Fibroblast of pulmonary artery (primary cell): Measurements from ENCODE around the gene SPIRE1.
A peak's percentile ranks its signal among the peaks of the same experiment; 100 is the strongest.
"Not testable (repeated sequence)": the region's sequence is repeated elsewhere in the genome, so short reads cannot be mapped to it uniquely, and the experiment has no call there.

Experiments used
- DNase-seq: peaks from one replicate; pipeline ENCODE4 v3.0.0-alpha.2; 2010; ENCODE audit warnings: low read depth
- H3K4me3 ChIP-seq: replicated peaks from 2 replicates; pipeline ENCODE4 v1.5.1; 2011; ENCODE audit warnings: low read depth, mild to moderate bottlenecking, control low read depth, low read length, moderate library complexity
- TF ChIP-seq, protein P1 (sequence below): IDR thresholded peaks from 2 replicates; pipeline ENCODE4 v1.5.1; 2011; ENCODE audit warnings: mild to moderate bottlenecking, control low read depth, low read length, inconsistent platforms; ENCODE audit errors: missing control alignments

The SPIRE1 gene

DNA sequence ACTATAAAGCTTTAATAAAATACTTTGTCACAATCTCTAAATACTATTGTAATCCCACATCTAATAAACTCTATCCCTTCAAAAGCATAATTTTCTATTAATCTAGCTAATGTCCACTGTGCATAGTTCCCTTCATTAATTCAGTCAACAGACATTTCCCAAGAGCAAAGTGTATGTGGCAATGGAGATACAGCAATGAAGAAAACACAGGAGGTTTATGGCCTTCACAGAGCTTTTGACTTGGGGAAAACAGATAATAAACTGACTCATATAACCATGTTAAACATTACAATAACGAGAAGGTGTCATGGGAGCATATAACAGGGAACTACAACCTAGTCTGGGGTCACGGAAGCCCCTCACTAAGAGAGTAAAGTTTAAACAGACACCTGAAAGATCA is 86.3 kb downstream of the SPIRE1 start:
- peak; percentile 13 for DNase-seq
- TF ChIP-seq, protein P1, sequence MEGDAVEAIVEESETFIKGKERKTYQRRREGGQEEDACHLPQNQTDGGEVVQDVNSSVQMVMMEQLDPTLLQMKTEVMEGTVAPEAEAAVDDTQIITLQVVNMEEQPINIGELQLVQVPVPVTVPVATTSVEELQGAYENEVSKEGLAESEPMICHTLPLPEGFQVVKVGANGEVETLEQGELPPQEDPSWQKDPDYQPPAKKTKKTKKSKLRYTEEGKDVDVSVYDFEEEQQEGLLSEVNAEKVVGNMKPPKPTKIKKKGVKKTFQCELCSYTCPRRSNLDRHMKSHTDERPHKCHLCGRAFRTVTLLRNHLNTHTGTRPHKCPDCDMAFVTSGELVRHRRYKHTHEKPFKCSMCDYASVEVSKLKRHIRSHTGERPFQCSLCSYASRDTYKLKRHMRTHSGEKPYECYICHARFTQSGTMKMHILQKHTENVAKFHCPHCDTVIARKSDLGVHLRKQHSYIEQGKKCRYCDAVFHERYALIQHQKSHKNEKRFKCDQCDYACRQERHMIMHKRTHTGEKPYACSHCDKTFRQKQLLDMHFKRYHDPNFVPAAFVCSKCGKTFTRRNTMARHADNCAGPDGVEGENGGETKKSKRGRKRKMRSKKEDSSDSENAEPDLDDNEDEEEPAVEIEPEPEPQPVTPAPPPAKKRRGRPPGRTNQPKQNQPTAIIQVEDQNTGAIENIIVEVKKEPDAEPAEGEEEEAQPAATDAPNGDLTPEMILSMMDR, result no peak
- H3K4me3 ChIP-seq, result no peak overlapping the region

DNA sequence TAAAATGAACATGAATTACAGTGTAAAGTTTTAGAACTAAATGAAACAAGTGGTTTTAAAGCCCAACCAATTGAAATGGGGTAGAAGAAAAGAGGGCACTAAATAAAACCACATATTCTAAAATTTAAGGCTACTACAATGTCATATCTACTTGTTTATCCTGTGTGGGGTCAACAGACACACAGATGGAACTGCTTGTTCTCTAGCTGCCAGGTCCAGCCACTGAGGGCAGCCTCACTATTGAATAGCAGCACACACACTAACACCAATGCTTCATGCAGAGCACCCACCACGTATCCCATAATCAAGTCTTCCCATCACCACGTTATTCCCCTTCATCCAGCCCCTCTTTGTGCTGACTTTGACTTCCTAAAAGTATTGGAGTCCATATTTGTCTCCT is 88.1 kb downstream of the SPIRE1 start:
- no peak for DNase-seq
- TF ChIP-seq, protein P1, result no peak

DNA sequence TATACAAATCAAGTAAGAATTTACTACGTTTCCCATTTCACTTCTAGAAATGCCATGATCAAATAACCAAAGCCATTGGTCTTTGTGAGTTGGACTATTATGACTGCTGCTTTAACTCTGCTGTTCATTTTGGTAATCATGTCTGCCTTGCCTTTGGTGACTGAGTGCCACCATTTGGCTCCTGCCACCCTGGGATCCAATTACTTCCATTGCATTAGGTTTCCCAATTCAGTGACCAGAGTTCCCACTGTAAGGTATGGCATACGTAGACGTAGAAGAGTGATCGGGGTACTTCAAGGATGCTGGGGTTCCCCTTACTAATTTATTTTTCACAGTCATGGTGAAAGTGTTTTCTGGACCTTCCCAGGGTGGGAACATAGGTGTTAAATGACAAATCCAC is 90.1 kb downstream of the SPIRE1 start:
- DNase-seq, result no peak
- no peak overlapping the region for H3K4me3 ChIP-seq
- TF ChIP-seq, protein P1, result no peak

More for the DNA sequence above, 88.1 kb downstream of the SPIRE1 start:
- H3K4me3 ChIP-seq, result no peak overlapping the region

DNA sequence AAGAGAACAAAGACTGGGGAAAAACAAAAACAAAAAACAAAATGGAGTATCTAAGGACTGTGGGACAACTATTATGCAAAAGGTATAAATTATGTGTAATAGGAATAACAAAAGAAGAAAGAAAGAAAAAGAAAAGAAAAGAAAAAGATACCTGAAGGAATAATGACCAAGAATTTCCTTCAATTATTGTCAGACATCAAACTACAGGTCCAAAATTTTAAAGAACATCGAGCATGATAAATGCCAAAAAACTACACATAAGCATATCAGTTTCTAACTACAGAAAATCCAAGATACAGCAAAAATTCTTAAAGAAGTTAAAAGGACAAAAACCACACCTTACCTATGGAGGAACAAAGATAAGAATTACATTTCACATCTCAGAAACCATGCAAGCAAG is 93.0 kb downstream of the SPIRE1 start:
- no peak overlapping the region for H3K4me3 ChIP-seq
- TF ChIP-seq, protein P1, result no peak
- no peak for DNase-seq

DNA sequence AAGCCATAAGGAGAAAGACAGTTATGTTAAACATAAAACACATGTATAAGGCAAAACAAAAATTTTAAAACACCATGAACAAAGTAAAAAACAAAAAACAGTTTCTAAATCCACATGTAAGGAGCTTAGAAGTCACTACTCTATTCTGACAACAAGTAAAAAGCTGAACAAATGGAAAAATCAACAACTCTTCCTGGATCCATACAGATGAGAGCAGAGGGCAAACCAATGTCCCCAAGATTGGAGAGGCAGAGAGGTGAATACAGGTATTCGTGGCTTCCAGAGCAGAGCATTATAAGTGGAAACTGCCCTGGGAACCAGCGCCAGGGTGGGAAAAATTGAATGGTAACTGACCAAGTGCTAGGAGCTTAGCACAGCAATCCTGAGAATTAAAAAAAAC is 93.5 kb downstream of the SPIRE1 start:
- TF ChIP-seq, protein P1, result no peak
- no peak overlapping the region for H3K4me3 ChIP-seq
- no peak for DNase-seq

DNA sequence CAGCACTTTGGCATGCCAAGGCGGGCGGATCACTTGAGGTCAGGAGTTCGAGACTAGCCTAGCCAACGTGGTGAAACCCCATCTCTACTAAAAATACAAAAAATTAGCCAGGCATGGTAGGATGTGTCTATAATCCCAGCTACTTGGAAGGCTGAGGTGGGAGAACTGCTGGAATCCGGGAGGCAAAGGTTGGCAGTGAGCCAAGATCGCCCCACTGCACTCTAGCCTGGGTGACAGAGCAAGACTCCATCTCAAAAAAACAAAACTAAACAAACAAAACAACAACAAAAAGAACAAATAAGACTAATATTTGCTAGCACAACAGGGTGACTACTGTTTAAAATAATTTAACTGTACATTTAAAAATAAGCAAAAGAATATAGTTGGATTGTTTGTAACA is 97.3 kb downstream of the SPIRE1 start:
- not testable (repeated sequence) for DNase-seq, H3K4me3 ChIP-seq

DNA sequence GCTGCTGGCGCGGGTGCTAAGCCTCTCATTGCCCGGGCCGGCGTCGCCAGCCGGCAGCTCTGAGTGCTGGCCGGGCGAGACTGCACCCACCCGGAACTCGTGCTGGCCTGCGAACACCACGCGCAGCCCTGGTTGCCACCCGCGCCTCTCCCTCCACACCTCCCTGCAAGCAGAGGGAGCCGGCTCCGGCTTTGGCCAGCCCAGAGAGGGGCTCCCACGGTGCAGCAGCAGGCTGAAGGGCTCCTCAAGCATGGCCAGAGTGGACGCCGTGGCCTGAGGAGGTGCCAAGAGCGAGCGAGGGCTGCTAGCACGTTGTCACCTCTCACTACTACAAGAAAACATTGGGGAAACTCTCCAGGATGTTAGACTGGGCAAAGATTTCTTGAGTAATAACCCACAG is 98.6 kb downstream of the SPIRE1 start:
- no peak for DNase-seq
- TF ChIP-seq, protein P1, result no peak
- H3K4me3 ChIP-seq, result no peak overlapping the region
